Spleen (tissue), 11 donors: ENCODE results near the gene CGRRF1. TPM values are rescaled to one million over a fixed set of nuclear protein-coding genes. Genes with fewer than 3 reads are reported as not detected.
A peak's percentile ranks its signal among the peaks of the same experiment; 100 is the strongest.

Experiments used
- DNase-seq: peaks from one replicate; pipeline ENCODE4 v3.0.0-alpha.2; 2020
- H3K27ac ChIP-seq, 8 donors: fragments of 200-600 bp; sonication (generic) in 7 of 8; 1 replicate in 4 of 8; 2 replicates in 4 of 8; pipeline versions ENCODE4 v1.5.0 to v1.8.0; 2016 to 2021; ENCODE audit warnings: inconsistent platforms in 4 of 8, mild to moderate bottlenecking in 4 of 8, moderate library complexity in 1 of 8
- H3K27me3 ChIP-seq, 7 donors: fragments of 200-600 bp; sonication (generic) in 6 of 7; replicated peaks in 1 of 7; 1 replicate in 4 of 7; 2 replicates in 3 of 7; pipeline versions ENCODE4 v1.5.0 to v1.8.0; 2016 to 2021; ENCODE audit warnings: inconsistent platforms in 3 of 7, mild to moderate bottlenecking in 1 of 7
- H3K36me3 ChIP-seq, 6 donors: fragments of 200-600 bp; sonication (generic) in 5 of 6; 1 replicate in 4 of 6; 2 replicates in 2 of 6; pipeline versions ENCODE4 v1.5.0 to v1.8.0; 2016 to 2021; ENCODE audit warnings: inconsistent platforms in 2 of 6
- H3K4me1 ChIP-seq, 6 donors: fragments of 200-600 bp; sonication (generic) in 5 of 6; 1 replicate in 3 of 6; 2 replicates in 3 of 6; pipeline versions ENCODE4 v1.5.0 to v1.8.0; 2016 to 2021; ENCODE audit warnings: inconsistent platforms in 3 of 6
- H3K4me3 ChIP-seq, 8 donors: fragments of 200-600 bp; sonication (generic) in 7 of 8; 1 replicate in 4 of 8; 2 replicates in 4 of 8; pipeline versions ENCODE4 v1.5.0 to v1.8.0; 2016 to 2021; ENCODE audit warnings: inconsistent platforms in 4 of 8, mild to moderate bottlenecking in 4 of 8, moderate library complexity in 2 of 8
- H3K9me3 ChIP-seq, 8 donors: fragments of 200-600 bp; sonication (generic) in 7 of 8; 1 replicate in 4 of 8; 2 replicates in 4 of 8; pipeline versions ENCODE4 v1.5.0 to v1.8.0; 2016 to 2021; ENCODE audit warnings: inconsistent platforms in 4 of 8
- CTCF ChIP-seq, 11 experiments: fragments of 200-600 bp in 7 of 11; fragments of 450-650 bp in 4 of 11; sonication (generic) in 4 of 11; IDR thresholded peaks in 8 of 11; conservative IDR thresholded peaks in 3 of 11; 1 replicate in 7 of 11; 2 replicates in 4 of 11; pipeline versions ENCODE4 v1.4.0 to v1.8.0; 2016 to 2021; ENCODE audit warnings: antibody characterized with exemption in 11 of 11, inconsistent platforms in 4 of 11, mild to moderate bottlenecking in 1 of 11
- POLR2A ChIP-seq, 3 donors: fragments of 450-650 bp; IDR thresholded peaks; one replicate each; pipeline ENCODE4 v1.5.1; 2017; ENCODE audit warnings: antibody characterized with exemption in 3 of 3, mild to moderate bottlenecking in 1 of 3
- POLR2AphosphoS5 ChIP-seq, 3 donors: sonication (generic); formaldehyde crosslinking; IDR thresholded peaks; one replicate each; pipeline ENCODE4 v1.5.1; 2017; ENCODE audit warnings: antibody characterized with exemption in 3 of 3
- WGBS, 5 donors: extraction: QIAGEN DNeasy Blood & Tissue Kit in 3 of 5; methylation state at CpG; one replicate each; pipeline versions ENCODE4 v1.1.5 to v1.1.7; 2013 to 2018; 5-methylcytosine and 5-hydroxymethylcytosine counted together
- intact Hi-C: fragments of 100-400 bp; cut with DNase I; formaldehyde crosslinking; loops from one replicate; pipeline ENCODE4 v1.15.0; 2023; ENCODE audit warnings: low total_unique reads
- polyA plus RNA-seq, 3 donors: library from polyadenylated mRNA; stranded (reverse); fragments of 200-250 nt; gene quantifications; one replicate each; pipeline ENCODE4 v1.2.1, GENCODE V29; 2013
- total RNA-seq, 7 donors: library from RNA; depleted of rRNA in 3 of 7; stranded (reverse); fragments of >200 nt in 3 of 7; fragmentation: NEBNext Ultra II Directional in 4 of 7; extraction: Animal tissue kit (Norgen Biotek cat#: 25700) in 4 of 7; gene quantifications; one replicate each; pipeline versions ENCODE4 v1.1.0 to v1.2.1, GENCODE V29; 2016 to 2021
- donor health status: healthy with polysubstance abuse.
- donor health status: DM: no; HTN: no; CAD: no; lungs with moderate emphysema.
- donor health status: DM: no; HTN: no; CAD: no.
- donor health status: Bipolar disorder and iron deficiency.
- donor health status: healthy.
- donor health status: DM: no; HTN: no; CAD: no.
- donor health status: DM: yes; HTN: yes; CAD: no.

Gene CGRRF1
- total and polyA plus RNA-seq, 10 donors = 11.3 to 19.8 (median 17.3) TPM

GRCh38 chr14:54480830-54481562, 28.7 kb upstream of the CGRRF1 start:
- Histone ChIP-seq H3K27me3 (no peaks in the 10 kb centered on the region), H3K4me3 (no peak overlapping the region), H3K27ac (no peak overlapping the region), H3K9me3 (no peaks in the 10 kb centered on the region), H3K4me1 (peaks cover 3 to 56% (median 37%) of the 10 kb centered on the region in 6 donors), H3K36me3 (peaks cover 0 to 75% (median 31%) of the 10 kb centered on the region in 6 donors)
- DNase-seq = no peak
- WGBS, 5 donors = 95 to 98% (median 96%) methylated on average over 4 of the region's 4 CpGs
- intact Hi-C loops = no loop called here
- TF ChIP-seq POLR2A (IDR thresholded peaks at IDR 0.05) (no peak), POLR2AphosphoS5 (IDR thresholded peaks at IDR 0.05) (no peak), CTCF (IDR thresholded peaks at IDR 0.05 in 8 of 11, conservative IDR thresholded peaks at IDR 0.05 in 3 of 11) (no peak)

GRCh38 chr14:54481695-54482094, 28.0 kb upstream of the CGRRF1 start:
- 83 to 95% (median 88%) methylated on average over 2 of the region's 2 CpGs for WGBS, 5 donors
- TF ChIP-seq POLR2AphosphoS5 (IDR thresholded peaks at IDR 0.05) (no peak), CTCF (IDR thresholded peaks at IDR 0.05 in 8 of 11, conservative IDR thresholded peaks at IDR 0.05 in 3 of 11) (no peak), POLR2A (IDR thresholded peaks at IDR 0.05) (no peak)
- Histone ChIP-seq H3K9me3 (no peaks in the 10 kb centered on the region), H3K27me3 (no peaks in the 10 kb centered on the region), H3K36me3 (peaks cover 0 to 68% (median 29%) of the 10 kb centered on the region in 6 donors), H3K4me1 (peaks cover 3 to 63% (median 44%) of the 10 kb centered on the region in 6 donors), H3K4me3 (no peak overlapping the region), H3K27ac (peak overlapping the region in 1 of 8 donors; percentile 69)
- intact Hi-C loops = no loop called here
- DNase-seq = no peak

- intact Hi-C loops = no loop called here
- Histone ChIP-seq H3K27ac (peak overlapping the region in 7 of 8 donors; percentile 4 to 74 (median 60)), H3K27me3 (no peaks in the 10 kb centered on the region), H3K36me3 (peaks cover 0 to 54% (median 25%) of the 10 kb centered on the region in 6 donors), H3K4me3 (peak overlapping the region in 1 of 8 donors; percentile 38), H3K9me3 (no peaks in the 10 kb centered on the region), H3K4me1 (peaks cover 8 to 78% (median 59%) of the 10 kb centered on the region in 6 donors)
- 55 to 67% (median 61%) methylated on average over 8 of the region's 8 CpGs for WGBS, 5 donors
- TF ChIP-seq POLR2AphosphoS5 (IDR thresholded peaks at IDR 0.05) (no peak), POLR2A (IDR thresholded peaks at IDR 0.05) (no peak), CTCF (IDR thresholded peaks at IDR 0.05 in 8 of 11, conservative IDR thresholded peaks at IDR 0.05 in 3 of 11) (no peak)
- DNase-seq = no peak
These were observed 26.5 kb upstream of the CGRRF1 start for GRCh38 chr14:54483073-54483745.

- Histone ChIP-seq H3K4me1 (peaks cover 8 to 81% (median 61%) of the 10 kb centered on the region in 6 donors), H3K9me3 (no peaks in the 10 kb centered on the region), H3K4me3 (peak overlapping the region in 1 of 8 donors; percentile 38), H3K27ac (peak overlapping the region in 7 of 8 donors; percentile 4 to 74 (median 60)), H3K36me3 (peaks cover 0 to 48% (median 19%) of the 10 kb centered on the region in 6 donors), H3K27me3 (no peaks in the 10 kb centered on the region)
- no peak for DNase-seq
- intact Hi-C loops = no loop called here
- TF ChIP-seq POLR2A (IDR thresholded peaks at IDR 0.05) = no peak
- no peak for TF ChIP-seq POLR2AphosphoS5 (IDR thresholded peaks at IDR 0.05)
These were observed 25.9 kb upstream of the CGRRF1 start for GRCh38 chr14:54483846-54484245.
